ENCODE data around the gene TMEM131. TPM values are rescaled to one million over a fixed set of nuclear protein-coding genes. Genes with fewer than 3 reads are reported as not detected.

TMEM131 gene
- total RNA-seq, 5 donors from 2014 or later (not counting 1 experiment from before 2014, with no cell fraction given): 39.3 to 43.9 (median 41.1) TPM

DNA sequence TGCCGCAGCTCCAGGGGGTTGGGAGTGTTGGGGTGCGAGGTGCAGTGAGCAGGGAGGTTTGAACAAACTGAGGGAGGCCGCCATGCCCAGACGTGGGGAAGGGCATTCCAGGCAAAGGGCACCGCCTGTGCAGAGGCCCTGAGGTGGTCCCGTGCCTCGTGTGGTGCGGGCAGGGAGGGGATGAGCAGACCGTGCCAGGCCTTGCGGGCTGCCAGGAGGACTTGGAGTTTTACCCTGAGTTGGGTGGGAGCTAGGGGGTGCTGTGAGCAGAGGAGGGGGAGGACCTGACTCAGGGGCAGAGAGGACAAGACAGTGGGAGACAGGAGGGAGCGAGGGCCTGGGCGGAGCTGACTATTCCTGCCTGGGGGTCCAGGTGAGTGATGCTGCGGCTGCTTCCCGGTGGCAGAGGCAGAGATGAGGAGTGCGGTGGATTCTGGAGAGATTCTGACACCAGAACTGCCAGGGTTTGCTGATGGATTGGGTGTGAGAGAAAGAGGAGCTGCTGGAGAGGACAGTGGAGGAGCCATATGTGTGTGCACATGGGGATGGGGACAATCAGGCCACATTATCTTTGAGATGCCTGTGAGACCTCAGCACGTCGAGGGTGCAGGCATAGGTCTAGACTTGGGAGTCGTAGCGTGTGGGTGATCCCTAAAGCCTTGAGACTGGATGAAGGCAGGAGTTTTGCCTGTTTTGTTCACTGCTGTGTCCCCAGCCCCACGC, 259.0 kb downstream of the TMEM131 start:
- 94% methylated on average over 18 of the region's 20 CpGs for WGBS (ENCODE audit: insufficient coverage)
- CTCF ChIA-PET: no interaction called here

GRCh38 chr2:97736185-97736584, 259.6 kb downstream of the TMEM131 start:
- Mint-ChIP-seq H3K36me3 (peaks cover 33% of the 10 kb centered on the region), H3K4me1 (peaks cover 25 to 41% (median 33%) of the 10 kb centered on the region in 3 donors), H3K9me3 (no peaks in the 10 kb centered on the region), H3K4me3 (no peak overlapping the region), H3K27me3 (no peaks in the 10 kb centered on the region), H3K27ac (peak overlapping the region in 1 of 2 donors; percentile 74)
- 82% methylated on average over 3 of the region's 4 CpGs for WGBS (ENCODE audit: insufficient coverage)
- ChIA-PET POLR2A (no interaction called here), CTCF (no interaction called here)
- Histone ChIP-seq H3K27ac (ENCODE audit: low read length) (no peak overlapping the region), H3K36me3 (ENCODE audit: control insufficient read depth in 2 of 2, extremely low read depth in 1 of 2, insufficient read depth in 1 of 2, low read length in 1 of 2) (peaks cover 49 to 98% of the 10 kb centered on the region in 2 donors), H3K4me3 (ENCODE audit: control insufficient read depth in 1 of 2, extremely low read depth in 1 of 2, low read length in 1 of 2) (no peak overlapping the region), H3K9me3 (no peaks in the 10 kb centered on the region), H3K27me3 (replicated peaks in 1 of 2; ENCODE audit: control insufficient read depth in 2 of 2, extremely low read depth in 1 of 2, insufficient read depth in 2 of 2, low read length in 1 of 2) (no peaks in the 10 kb centered on the region), H3K4me1 (ENCODE audit: control insufficient read depth in 1 of 2, extremely low read depth in 1 of 2, insufficient read depth in 2 of 2, low read length in 2 of 2) (peaks cover 0 to 63% of the 10 kb centered on the region in 2 experiments)
- no peak for ATAC-seq (replicated peaks in 1 of 4)
- no peak for DNase-seq

More for the DNA sequence above, 259.0 kb downstream of the TMEM131 start:
- ATAC-seq (replicated peaks in 1 of 4) (no peak), DNase-seq (no peak)
- no peak overlapping the region for H3K4me3 ChIP-seq (ENCODE audit: control insufficient read depth in 1 of 2, extremely low read depth in 1 of 2, low read length in 1 of 2)
- peaks cover 45 to 96% of the 10 kb centered on the region in 2 donors for H3K36me3 ChIP-seq (ENCODE audit: control insufficient read depth in 2 of 2, extremely low read depth in 1 of 2, insufficient read depth in 1 of 2, low read length in 1 of 2)
- H3K4me1 ChIP-seq (ENCODE audit: control insufficient read depth in 1 of 2, extremely low read depth in 1 of 2, insufficient read depth in 2 of 2, low read length in 2 of 2): peaks cover 0 to 63% of the 10 kb centered on the region in 2 experiments
- H3K9me3 ChIP-seq: no peaks in the 10 kb centered on the region
- peak overlapping the region in 1 of 2 donors; percentile 74 for H3K27ac Mint-ChIP-seq
- H3K27ac ChIP-seq (ENCODE audit: low read length): no peak overlapping the region
- H3K27me3 Mint-ChIP-seq: no peaks in the 10 kb centered on the region
- H3K4me3 Mint-ChIP-seq: no peak overlapping the region
- POLR2A ChIA-PET: no interaction called here
- H3K9me3 Mint-ChIP-seq: no peaks in the 10 kb centered on the region
- H3K4me1 Mint-ChIP-seq: peaks cover 25 to 39% (median 32%) of the 10 kb centered on the region in 3 donors
- peaks cover 31% of the 10 kb centered on the region for H3K36me3 Mint-ChIP-seq
- no peaks in the 10 kb centered on the region for H3K27me3 ChIP-seq (replicated peaks in 1 of 2; ENCODE audit: control insufficient read depth in 2 of 2, extremely low read depth in 1 of 2, insufficient read depth in 2 of 2, low read length in 1 of 2)

DNA sequence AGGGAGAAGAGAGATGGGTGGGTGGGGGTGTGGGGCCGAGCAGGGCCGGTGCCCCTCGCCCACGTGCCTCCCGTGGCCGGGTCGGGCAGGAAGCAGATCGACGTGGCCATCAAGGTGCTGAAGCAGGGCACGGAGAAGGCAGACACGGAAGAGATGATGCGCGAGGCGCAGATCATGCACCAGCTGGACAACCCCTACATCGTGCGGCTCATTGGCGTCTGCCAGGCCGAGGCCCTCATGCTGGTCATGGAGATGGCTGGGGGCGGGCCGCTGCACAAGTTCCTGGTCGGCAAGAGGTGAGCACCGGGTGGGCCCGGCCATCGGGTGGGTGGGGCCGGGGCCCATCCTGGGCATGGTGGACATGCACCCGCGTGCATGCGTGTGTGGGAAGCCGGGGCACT, 260.6 kb downstream of the TMEM131 start:
- ChIA-PET CTCF (interaction anchor here in 1 of 2 donors (0.9 to 1.1 kb wide), 2 partner anchors 13 to 26 kb away, joined by 3 to 4 read pairs; no protein-coding TSS in a partner anchor), POLR2A (no interaction called here)
- peaks cover 22 to 39% (median 27%) of the 10 kb centered on the region in 3 donors for H3K4me1 Mint-ChIP-seq
- no peaks in the 10 kb centered on the region for H3K9me3 Mint-ChIP-seq
- ATAC-seq (replicated peaks in 1 of 4): no peak
- H3K9me3 ChIP-seq: no peaks in the 10 kb centered on the region
- H3K4me3 ChIP-seq (ENCODE audit: control insufficient read depth in 1 of 2, extremely low read depth in 1 of 2, low read length in 1 of 2): no peak overlapping the region
- no peak overlapping the region for H3K4me3 Mint-ChIP-seq
- no peaks in the 10 kb centered on the region for H3K27me3 Mint-ChIP-seq
- peaks cover 0 to 64% of the 10 kb centered on the region in 2 experiments for H3K4me1 ChIP-seq (ENCODE audit: control insufficient read depth in 1 of 2, extremely low read depth in 1 of 2, insufficient read depth in 2 of 2, low read length in 2 of 2)
- no peak for DNase-seq
- peaks cover 49 to 99% of the 10 kb centered on the region in 2 donors for H3K36me3 ChIP-seq (ENCODE audit: control insufficient read depth in 2 of 2, extremely low read depth in 1 of 2, insufficient read depth in 1 of 2, low read length in 1 of 2)
- H3K27ac ChIP-seq (ENCODE audit: low read length): no peak overlapping the region
- no peak overlapping the region for H3K27ac Mint-ChIP-seq
- H3K27me3 ChIP-seq (replicated peaks in 1 of 2; ENCODE audit: control insufficient read depth in 2 of 2, extremely low read depth in 1 of 2, insufficient read depth in 2 of 2, low read length in 1 of 2): no peaks in the 10 kb centered on the region
- H3K36me3 Mint-ChIP-seq: peaks cover 38% of the 10 kb centered on the region
- WGBS (ENCODE audit: insufficient coverage): 94% methylated on average over 29 of the region's 29 CpGs

- 96% methylated on average over 36 of the region's 44 CpGs for WGBS (ENCODE audit: insufficient coverage)
- Histone ChIP-seq H3K4me1 (ENCODE audit: control insufficient read depth in 1 of 2, extremely low read depth in 1 of 2, insufficient read depth in 2 of 2, low read length in 2 of 2) (peaks cover 0 to 57% of the 10 kb centered on the region in 2 experiments), H3K9me3 (no peaks in the 10 kb centered on the region), H3K36me3 (ENCODE audit: control insufficient read depth in 2 of 2, extremely low read depth in 1 of 2, insufficient read depth in 1 of 2, low read length in 1 of 2) (peaks cover 49 to 99% of the 10 kb centered on the region in 2 donors), H3K4me3 (ENCODE audit: control insufficient read depth in 1 of 2, extremely low read depth in 1 of 2, low read length in 1 of 2) (no peak overlapping the region), H3K27ac (ENCODE audit: low read length) (no peak overlapping the region), H3K27me3 (replicated peaks in 1 of 2; ENCODE audit: control insufficient read depth in 2 of 2, extremely low read depth in 1 of 2, insufficient read depth in 2 of 2, low read length in 1 of 2) (no peaks in the 10 kb centered on the region)
- ChIA-PET POLR2A (no interaction called here), CTCF (interaction anchor here in 1 of 2 donors (0.9 to 1.1 kb wide), 2 partner anchors 14 to 25 kb away, joined by 3 to 4 read pairs; no protein-coding TSS in a partner anchor)
- no peak overlapping the region for H3K4me3 Mint-ChIP-seq
- peaks cover 23 to 43% (median 27%) of the 10 kb centered on the region in 3 donors for H3K4me1 Mint-ChIP-seq
- no peak overlapping the region for H3K27ac Mint-ChIP-seq
- DNase-seq: no peak
- no peaks in the 10 kb centered on the region for H3K27me3 Mint-ChIP-seq
- H3K36me3 Mint-ChIP-seq: peaks cover 46% of the 10 kb centered on the region
- H3K9me3 Mint-ChIP-seq: no peaks in the 10 kb centered on the region
- ATAC-seq (replicated peaks in 1 of 4): no peak
Measured at GRCh38 chr2:97734061-97735051, 261.4 kb downstream of the TMEM131 start.

DNA sequence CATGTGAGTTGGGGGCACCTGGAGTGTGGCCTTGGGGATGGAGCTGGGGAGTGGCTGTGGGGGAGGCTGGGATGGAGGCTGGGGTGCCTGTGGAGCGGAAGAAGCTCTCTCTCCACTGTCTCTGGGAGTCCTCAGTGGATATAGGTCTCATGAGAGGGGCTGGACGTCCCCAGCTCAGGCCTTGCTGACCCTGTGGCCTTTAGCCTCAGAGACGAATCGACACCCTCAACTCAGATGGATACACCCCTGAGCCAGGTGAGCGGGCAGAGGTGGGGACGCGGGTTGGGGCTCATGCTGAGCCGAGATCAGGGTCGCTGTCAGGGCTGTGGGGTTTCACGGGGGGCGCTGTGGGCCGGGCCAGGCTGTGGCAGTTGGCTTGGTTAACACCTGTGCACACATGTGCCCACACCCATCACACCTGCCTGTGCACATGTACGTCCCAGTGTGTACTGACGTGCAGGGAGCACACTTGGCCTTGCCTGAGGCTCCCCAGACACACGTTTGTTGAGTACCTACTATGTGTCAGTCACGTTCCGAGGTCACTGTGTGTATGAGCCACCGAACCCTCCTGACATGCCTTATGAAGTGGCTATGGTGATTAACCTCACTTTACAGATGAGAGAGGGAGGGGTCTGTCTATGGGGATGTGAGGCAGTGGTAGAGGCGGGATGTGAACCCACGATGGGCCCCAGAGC, 262.3 kb downstream of the TMEM131 start:
- H3K27ac ChIP-seq (ENCODE audit: low read length): no peak overlapping the region
- no peaks in the 10 kb centered on the region for H3K27me3 ChIP-seq (replicated peaks in 1 of 2; ENCODE audit: control insufficient read depth in 2 of 2, extremely low read depth in 1 of 2, insufficient read depth in 2 of 2, low read length in 1 of 2)
- Mint-ChIP-seq H3K27ac (no peak overlapping the region), H3K9me3 (no peaks in the 10 kb centered on the region), H3K36me3 (peaks cover 48% of the 10 kb centered on the region), H3K27me3 (no peaks in the 10 kb centered on the region), H3K4me3 (no peak overlapping the region), H3K4me1 (peaks cover 20 to 45% (median 27%) of the 10 kb centered on the region in 3 donors)
- POLR2A ChIA-PET: no interaction called here
- peaks cover 49 to 98% of the 10 kb centered on the region in 2 donors for H3K36me3 ChIP-seq (ENCODE audit: control insufficient read depth in 2 of 2, extremely low read depth in 1 of 2, insufficient read depth in 1 of 2, low read length in 1 of 2)
- H3K9me3 ChIP-seq: no peaks in the 10 kb centered on the region
- ATAC-seq (replicated peaks in 1 of 4) (no peak), DNase-seq (no peak)
- peaks cover 0 to 54% of the 10 kb centered on the region in 2 experiments for H3K4me1 ChIP-seq (ENCODE audit: control insufficient read depth in 1 of 2, extremely low read depth in 1 of 2, insufficient read depth in 2 of 2, low read length in 2 of 2)
- CTCF ChIA-PET: no interaction called here
- 84% methylated on average over 14 of the region's 20 CpGs for WGBS (ENCODE audit: insufficient coverage)
- no peak overlapping the region for H3K4me3 ChIP-seq (ENCODE audit: control insufficient read depth in 1 of 2, extremely low read depth in 1 of 2, low read length in 1 of 2)
